HG03521 (cell line): ENCODE measurements around the gene DNAJB5.
"Not testable (repeated sequence)": the region's sequence is repeated elsewhere in the genome, so short reads cannot be mapped to it uniquely, and the experiment has no call there.

Source experiments
- ATAC-seq: cut with Tn5 transposase; IDR thresholded peaks from one replicate; pipeline ENCODE4 v1.9.1; 2021; ENCODE audit warnings: mild to moderate bottlenecking, moderate library complexity; ENCODE audit not compliant: unreplicated experiment

Gene DNAJB5

DNA sequence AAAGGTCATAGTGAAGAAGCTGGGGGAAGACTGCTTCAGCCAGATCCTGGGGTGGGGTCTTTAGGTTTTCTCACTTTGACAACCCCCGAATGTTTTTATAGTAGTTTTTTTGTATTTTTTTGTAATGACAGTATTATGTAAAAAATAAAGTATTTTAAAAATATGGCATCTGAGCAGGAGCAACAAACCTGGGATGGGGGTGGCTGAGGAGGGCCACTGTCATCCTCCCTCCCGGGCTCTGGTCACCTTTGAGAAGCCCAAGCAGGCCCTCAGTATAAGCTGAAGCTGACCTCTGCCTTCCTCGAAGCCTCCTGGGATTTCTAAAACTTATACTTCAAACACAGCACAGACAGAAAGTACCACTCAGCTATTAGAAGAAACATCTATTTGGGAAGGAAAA lies 8.7 kb downstream of the DNAJB5 start:
- no peak for ATAC-seq

GRCh38 chr9:34999576-34999975 lies 10.0 kb downstream of the DNAJB5 start:
- ATAC-seq, result no peak

GRCh38 chr9:35000535-35001284 lies 11.2 kb downstream of the DNAJB5 start:
- ATAC-seq, result no peak

DNA sequence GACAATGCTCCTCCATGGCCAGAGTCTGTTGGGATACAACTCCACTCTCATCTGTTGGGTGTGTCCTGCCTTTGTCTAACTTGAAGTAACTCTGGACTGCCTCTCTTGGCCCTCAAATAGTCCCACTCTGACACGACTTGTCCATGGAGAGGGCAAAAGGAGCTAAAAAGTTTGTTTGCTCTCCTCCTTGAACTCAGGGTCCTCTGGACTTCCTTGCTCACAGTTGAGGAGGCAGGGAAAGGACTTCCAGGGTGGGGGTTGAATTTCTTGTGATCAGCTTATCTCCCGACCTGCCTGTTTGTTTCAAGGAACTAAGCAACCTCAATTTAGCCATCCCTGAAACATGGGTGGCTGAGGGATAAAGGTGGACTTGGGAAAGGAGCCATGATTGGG lies 11.7 kb downstream of the DNAJB5 start:
- ATAC-seq, result no peak

DNA sequence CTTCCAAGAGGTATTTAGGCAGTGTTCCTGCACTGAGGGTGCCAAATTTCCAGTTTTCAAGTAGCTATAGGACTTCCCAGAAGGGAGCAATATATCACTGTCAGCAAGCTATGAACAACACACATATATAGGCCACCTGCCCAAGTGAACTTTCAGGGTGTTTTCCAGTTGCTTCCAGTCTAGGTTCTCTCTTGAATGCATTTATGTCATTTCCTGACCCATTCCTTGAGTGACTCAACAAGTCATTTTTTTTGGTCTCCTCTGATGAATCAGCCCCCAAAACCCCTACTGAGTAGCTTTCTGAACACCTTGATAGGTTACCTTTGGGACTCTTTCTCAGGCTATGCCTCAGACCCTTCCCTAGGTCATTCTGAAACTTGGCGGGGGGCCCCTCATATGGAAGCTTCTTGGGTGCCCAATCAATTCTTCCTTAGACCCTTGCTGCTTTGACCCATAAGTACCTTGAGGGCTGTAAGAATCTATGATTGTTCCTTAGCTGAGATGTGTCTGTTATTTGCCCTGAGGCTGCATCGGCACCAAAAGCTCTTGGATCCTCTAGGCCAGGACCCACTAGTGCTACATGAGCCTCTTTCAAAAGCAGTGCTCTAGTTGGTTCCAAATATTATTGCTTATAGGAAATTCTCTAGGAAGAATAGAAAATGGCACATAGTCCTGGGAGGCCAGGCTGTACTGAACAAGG lies 12.4 kb downstream of the DNAJB5 start:
- no peak for ATAC-seq

GRCh38 chr9:35002623-35003022 lies 13.1 kb downstream of the DNAJB5 start:
- no peak for ATAC-seq

GRCh38 chr9:35004299-35004698 lies 14.8 kb downstream of the DNAJB5 start:
- not testable (repeated sequence) for ATAC-seq

GRCh38 chr9:35010351-35010958 lies 20.9 kb downstream of the DNAJB5 start:
- no peak for ATAC-seq

DNA sequence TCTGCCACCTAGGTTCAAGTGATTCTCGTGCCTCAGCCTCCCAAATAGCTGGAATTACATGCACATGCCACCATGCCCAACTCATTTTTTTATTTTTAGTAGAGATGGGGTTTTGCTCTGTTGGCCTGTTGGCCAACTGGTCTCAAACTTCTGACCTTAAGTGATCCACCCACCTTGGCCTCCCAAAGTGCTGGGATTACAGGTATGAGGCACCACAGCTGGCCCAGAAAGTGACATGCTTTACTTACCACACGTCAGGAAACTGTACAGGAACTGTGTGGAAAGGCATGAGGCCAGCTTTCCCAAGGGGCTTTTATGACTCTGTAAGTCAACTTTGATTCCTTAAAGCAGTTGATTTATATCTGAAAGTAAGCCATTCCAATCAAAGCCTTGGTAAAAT lies 25.0 kb downstream of the DNAJB5 start:
- ATAC-seq, result no peak

- not testable (repeated sequence) for ATAC-seq
Observed at GRCh38 chr9:35023443-35023842, 33.9 kb downstream of the DNAJB5 start.

GRCh38 chr9:35026671-35027070 lies 37.1 kb downstream of the DNAJB5 start:
- ATAC-seq, result no peak

DNA sequence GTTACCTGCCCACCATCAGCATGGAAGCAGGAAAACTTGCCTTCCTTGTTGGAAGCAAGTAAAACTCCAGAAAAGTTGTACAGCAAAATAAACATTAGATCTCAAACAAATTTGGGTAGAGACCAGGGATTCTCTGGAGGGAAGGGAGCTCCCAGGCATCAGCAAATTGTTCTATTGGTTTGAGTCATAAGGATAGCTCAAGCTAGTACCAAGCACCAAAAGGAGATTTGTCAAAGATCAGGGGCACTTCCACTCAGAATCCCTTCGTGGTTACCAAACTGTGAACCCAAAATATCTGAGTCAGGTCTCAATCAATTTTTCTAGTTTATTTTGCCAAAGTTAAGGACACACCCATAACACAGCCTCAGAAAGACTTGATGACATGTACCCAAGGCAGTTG lies 37.8 kb downstream of the DNAJB5 start:
- ATAC-seq, result no peak

GRCh38 chr9:35027860-35028259 lies 38.3 kb downstream of the DNAJB5 start:
- ATAC-seq, result no peak

GRCh38 chr9:35028341-35028740 lies 38.8 kb downstream of the DNAJB5 start:
- no peak for ATAC-seq

- no peak for ATAC-seq
Observed at GRCh38 chr9:35029241-35029640, 39.7 kb downstream of the DNAJB5 start.

GRCh38 chr9:35029852-35030251 lies 40.3 kb downstream of the DNAJB5 start:
- no peak for ATAC-seq

DNA sequence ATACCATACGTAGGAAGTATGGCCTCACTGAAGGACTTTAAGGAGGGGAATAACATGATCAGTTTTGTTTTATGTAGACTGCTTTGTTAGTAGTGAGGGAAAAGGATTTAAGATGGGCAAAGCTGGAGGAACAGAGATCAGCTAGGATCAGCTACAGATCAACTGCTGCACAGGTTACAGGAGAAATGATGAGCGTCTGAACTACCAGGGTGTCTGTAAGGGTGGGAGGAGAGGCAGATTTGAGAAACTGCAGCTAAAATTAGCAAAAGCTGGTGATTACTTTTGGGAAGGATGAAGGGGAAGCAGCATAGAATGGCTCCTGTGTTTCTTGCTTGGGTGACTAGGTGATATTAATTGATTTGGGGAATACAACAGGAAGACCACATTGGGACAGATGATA lies 43.6 kb downstream of the DNAJB5 start:
- ATAC-seq, result no peak

- no peak for ATAC-seq
Observed at GRCh38 chr9:35035851-35036701, 46.5 kb downstream of the DNAJB5 start.

- no peak for ATAC-seq
Observed at GRCh38 chr9:35042081-35042604, 52.6 kb downstream of the DNAJB5 start.

GRCh38 chr9:35042891-35043545 lies 53.5 kb downstream of the DNAJB5 start:
- ATAC-seq, result no peak
